Measurements from ENCODE around the gene ARHGEF7.
A peak's percentile ranks its signal among the peaks of the same experiment; 100 is the strongest.
"Not testable (repeated sequence)": the region's sequence is repeated elsewhere in the genome, so short reads cannot be mapped to it uniquely, and the experiment has no call there.

Gene ARHGEF7

GRCh38 chr13:111171112-111171511, 56.0 kb downstream of the ARHGEF7 start:
- no peak for DNase-seq (ENCODE audit: low read depth)

GRCh38 chr13:111171629-111172028, 56.5 kb downstream of the ARHGEF7 start:
- no peak for DNase-seq (ENCODE audit: low read depth)

- no peak for DNase-seq (ENCODE audit: low read depth)
Measured at GRCh38 chr13:111174377-111175114, 59.4 kb downstream of the ARHGEF7 start.

DNA sequence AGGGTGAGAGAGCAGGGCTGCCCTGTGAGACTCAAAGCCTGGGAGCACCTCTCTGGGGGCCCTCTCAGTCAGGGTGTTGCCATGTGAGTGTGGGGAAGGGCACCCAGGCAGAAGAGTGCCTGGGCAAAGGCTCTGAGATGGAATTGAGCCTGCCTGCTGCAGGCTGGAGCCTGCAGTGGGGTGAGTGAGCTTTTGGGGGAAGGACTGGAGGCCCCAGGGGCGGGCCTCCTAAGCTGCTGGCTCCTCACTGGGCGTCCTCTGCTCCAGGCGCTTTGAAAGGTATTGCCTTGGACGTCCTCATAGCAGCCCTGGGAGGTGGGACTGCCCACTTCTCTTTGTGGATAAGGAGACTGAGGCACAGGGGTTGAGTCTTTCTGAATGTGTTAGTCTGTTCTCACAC, 60.3 kb downstream of the ARHGEF7 start:
- DNase-seq (ENCODE audit: low read depth): no peak

- no peak for DNase-seq (ENCODE audit: low read depth)
Measured at GRCh38 chr13:111175935-111176334, 60.8 kb downstream of the ARHGEF7 start.

DNA sequence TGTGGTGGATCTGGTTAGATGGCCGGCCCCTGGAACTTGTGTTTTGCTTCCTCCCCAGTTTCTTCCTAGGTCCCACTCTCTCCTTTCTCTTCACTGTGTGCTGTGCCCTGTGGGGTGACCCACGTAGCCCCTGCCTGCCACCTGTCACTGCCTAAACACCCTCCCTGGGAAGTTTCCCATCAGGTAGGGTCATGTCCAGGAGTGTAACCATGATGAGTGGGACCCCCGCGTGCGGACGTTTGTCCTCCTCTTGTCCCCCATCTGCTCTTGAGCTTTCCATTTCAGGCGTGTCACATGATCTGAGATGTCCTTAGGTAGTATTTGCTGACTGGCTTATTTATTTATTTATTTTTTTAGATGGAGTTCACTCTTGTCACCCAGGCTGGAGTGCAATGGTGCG, 61.3 kb downstream of the ARHGEF7 start:
- no peak for DNase-seq (ENCODE audit: low read depth)

DNA sequence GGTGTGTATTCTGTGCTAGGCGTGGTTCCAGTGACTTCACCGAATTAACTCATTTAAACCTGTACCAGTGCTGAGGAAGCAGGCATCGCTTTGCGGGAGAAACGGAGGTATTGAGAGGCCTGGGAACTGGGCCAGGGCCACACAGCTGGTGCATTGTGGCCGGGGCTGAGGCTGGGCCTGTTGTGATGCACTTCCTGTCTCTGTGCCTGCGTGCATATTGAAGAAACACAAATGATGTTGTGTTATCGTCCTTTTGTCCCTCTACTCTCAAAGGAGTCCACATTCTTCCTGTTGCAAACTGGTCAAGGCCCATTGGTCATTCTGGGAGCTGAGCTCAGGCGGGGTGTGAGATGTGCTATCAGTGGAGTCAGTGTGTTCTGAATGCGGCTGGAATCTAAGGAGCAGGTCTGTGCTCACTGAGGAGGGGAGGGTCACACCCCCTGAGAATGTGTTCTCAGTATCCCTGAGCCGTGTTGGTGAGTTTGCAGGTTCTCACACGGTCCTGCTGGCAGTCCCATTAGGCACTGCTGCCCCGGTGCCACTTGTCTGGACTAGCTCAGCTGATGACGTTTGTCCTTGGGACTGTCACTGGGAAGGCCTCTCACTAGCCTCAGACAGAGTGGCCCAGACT, 62.1 kb downstream of the ARHGEF7 start:
- no peak for DNase-seq (ENCODE audit: low read depth)

DNA sequence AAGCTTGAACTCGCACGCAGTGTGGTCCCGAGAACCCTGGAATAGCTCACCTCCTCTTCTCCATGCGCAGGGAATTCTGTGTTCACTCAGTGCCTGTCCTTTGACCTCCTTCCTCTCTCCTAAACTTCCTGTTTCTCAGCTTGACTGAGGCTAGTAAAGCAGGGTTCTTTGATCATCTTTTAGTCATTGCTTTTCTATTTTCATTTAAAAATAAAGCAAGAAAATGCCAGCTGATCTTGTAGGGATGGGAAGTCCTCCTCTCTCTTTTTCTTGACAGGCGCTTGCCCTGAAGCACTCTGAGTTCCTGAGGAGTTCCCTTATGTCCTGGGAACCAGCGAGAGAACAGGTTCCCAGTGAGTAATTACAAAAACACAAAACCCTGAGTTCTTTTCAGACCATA, 62.8 kb downstream of the ARHGEF7 start:
- no peak for DNase-seq (ENCODE audit: low read depth)

DNA sequence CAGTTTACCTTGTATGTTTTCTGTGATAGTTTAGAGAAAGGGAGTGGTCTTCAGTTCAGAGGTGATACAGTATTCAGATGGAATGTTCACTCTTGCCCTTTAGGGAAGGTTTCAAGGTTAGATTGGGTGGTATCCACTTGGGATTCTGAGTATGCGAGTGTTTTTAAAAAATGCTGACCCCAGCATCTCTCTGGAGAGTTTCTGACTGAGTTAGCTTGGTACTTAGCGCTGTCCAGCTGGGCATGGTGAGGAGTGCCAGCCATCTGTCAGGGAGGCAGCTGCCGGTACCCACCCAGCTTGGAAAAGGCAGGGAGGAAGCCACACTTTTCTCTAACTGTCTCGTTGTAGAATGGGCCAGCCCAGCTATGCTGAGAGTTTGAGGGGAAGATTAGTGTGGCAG, 63.3 kb downstream of the ARHGEF7 start:
- no peak for DNase-seq (ENCODE audit: low read depth)

- DNase-seq (ENCODE audit: low read depth): no peak
Measured at GRCh38 chr13:111179908-111180760, 65.0 kb downstream of the ARHGEF7 start.

GRCh38 chr13:111181977-111182376, 66.9 kb downstream of the ARHGEF7 start:
- no peak for DNase-seq (ENCODE audit: low read depth)

- DNase-seq (ENCODE audit: low read depth): no peak
Measured at GRCh38 chr13:111183087-111183645, 68.1 kb downstream of the ARHGEF7 start.

DNA sequence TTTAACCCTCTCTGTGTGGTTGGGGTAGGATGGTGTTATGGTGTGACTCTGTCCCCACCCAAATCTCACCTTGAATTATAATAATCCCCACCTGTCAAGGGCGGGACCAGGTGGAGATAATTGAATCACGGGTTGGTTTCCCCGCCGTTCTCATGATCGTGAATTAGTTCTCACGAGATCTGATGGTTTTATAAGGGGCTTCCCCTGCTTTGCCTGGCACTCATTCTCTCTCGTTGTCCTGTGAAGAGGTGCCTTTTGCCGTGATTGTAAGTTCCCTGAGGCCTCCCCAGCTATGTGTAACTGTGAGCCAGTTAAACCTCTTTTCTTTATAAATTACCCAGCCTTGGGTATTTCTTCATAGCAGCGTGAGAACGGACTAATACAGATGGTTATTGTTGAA, 68.8 kb downstream of the ARHGEF7 start:
- no peak for DNase-seq (ENCODE audit: low read depth)

GRCh38 chr13:111184458-111185401, 69.6 kb downstream of the ARHGEF7 start:
- DNase-seq (ENCODE audit: low read depth): peak; percentile 10

DNA sequence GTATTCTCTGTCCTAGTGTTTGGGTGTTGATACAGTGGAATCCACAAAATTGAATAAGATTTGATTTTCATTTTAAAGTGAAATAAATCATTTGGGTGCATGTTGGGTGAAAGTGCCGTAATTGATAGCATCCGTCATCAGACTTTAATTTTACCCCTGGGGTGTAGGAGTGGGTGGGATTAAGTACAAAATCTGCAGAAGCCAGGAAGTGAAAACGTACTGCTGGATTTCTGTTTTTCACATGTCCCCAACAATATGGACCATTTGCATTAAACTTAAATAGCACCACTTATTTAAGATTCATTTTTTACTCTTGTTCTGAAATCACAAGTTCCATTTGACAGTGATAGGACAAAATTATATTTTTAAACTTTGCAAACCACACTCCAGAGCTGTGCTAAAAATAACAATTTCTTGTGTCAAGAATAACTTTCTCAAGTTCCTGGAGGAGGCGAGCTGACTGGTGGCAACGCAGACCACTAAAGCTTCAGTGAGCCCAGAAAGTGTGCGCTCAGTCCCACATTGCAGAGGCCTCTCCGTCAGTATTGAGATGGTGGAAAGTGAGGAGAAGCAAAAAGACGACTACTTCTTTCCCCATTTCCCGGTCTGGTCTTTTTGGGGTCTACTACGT, 71.3 kb downstream of the ARHGEF7 start:
- DNase-seq (ENCODE audit: low read depth): no peak

- DNase-seq (ENCODE audit: low read depth): no peak
Measured at GRCh38 chr13:111187960-111188541, 72.9 kb downstream of the ARHGEF7 start.

DNA sequence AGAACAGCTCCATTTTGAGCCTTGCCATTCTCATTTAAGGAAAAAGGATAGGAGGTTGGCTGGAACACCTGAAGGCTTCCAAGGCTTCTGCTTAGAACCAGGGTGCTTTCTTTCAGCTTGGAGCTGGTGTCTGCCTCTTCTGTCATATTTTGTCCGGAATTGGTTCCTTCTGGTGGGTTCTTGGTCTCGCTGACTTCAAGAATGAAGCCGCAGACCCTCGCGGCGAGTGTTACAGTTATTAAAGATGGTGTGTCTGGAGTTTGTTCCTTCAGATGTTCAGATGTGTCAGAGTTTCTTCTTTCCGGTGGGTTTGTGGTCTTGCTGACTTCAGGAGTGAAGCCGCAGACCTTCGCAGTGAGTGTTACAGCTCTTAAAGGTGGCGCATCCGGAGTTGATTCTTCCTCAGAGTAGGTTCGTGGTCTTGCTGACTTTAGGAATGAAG, 74.0 kb downstream of the ARHGEF7 start:
- DNase-seq (ENCODE audit: low read depth): peak; percentile 31

- DNase-seq (ENCODE audit: low read depth): not testable (repeated sequence)
Measured at GRCh38 chr13:111189516-111189915, 74.4 kb downstream of the ARHGEF7 start.

DNA sequence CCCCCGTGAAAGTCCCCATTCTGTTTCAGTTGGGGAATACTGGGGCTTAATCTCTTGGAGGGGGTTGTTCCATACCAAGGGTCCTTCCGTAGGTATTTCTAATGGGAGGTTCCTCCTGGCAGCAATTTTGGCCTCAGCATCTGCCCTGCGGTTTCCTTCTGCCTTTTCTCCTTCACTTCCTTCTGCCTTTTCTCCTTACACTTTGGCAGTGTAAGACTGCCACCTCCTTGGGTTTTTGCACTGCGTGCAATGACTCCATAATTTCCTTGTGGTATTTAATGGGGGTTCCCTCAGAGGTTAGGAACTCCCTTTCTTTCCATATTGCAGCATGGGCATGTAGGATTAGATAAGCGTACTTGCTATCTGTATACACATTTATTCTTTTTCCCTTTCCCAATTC, 78.1 kb downstream of the ARHGEF7 start:
- DNase-seq (ENCODE audit: low read depth): not testable (repeated sequence)

DNA sequence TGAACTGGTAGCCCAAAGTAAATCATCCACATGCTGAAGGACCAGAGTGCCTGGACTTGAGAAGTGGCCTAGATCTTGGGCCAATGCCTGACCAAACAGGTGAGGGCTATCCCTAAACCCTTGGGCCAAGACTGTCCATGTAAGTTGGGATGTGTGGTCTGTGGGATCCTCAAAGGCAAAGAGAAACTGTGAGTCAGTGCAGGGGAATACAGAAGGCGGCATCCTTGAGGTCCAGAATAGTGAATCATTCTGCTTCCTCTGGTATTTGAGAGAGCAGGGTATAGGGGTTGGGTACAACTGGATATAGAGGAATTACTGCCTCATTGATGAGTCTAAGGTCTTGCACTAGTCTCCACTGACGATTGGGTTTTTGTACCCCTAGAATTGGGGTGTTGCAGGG, 79.5 kb downstream of the ARHGEF7 start:
- not testable (repeated sequence) for DNase-seq (ENCODE audit: low read depth)

All from stimulated activated CD8-positive, alpha-beta memory T cell treated with anti-CD3 and anti-CD28 coated beads, Interleukin-4, amount 100 ng/mL, for 24 hours (primary cell).